GM20431 (cell line): Measurements from ENCODE around the gene CARMIL1.

ENCODE experiments used
- in situ Hi-C: fragments of 300-500 bp; cut with MseI, MboI; formaldehyde crosslinking; loops from one replicate; pipeline ENCODE4 v1.15.0; 2020; ENCODE audit warnings: low sequenced_read_pairs; ENCODE audit not compliant: unreplicated experiment

The CARMIL1 gene

DNA sequence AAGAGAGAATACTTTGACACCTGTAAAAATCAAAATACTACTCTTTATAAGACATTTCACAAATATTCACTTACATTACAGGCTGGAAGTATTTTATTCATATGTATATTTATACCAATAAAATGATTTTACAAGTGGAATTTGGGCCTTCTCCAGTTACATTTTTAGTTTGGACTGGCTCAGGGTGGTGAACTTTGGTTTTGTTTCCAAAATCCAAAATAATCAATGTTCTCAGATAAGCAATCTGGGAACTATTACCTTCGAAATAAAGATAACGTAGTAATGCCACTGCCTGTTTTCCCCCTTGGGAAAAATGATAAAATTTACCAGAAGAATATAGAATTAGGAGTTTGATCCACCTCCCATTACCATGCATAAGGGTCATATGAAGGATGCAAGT is 341.2 kb downstream of the CARMIL1 start:
- in situ Hi-C loops, result no loop called here

DNA sequence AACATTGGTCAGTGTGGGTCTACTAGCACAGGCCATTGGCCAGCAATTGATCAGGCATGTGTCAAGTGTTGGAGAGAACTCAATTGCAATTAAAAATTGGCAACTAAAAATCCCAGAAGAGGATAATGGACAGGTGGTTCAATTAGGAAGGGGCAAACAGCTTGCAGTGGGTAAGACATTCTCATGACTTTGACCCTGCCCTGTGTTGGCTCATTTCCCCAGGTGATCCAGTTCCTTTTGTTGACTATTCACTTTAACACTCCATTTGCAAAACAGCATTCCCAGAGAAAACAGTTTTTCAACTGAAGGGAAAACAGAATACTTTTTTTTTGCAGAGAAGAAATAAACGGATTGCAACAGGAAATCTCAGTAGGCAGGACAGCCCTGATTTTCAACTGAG is 343.9 kb downstream of the CARMIL1 start:
- in situ Hi-C loops, result no loop called here

DNA sequence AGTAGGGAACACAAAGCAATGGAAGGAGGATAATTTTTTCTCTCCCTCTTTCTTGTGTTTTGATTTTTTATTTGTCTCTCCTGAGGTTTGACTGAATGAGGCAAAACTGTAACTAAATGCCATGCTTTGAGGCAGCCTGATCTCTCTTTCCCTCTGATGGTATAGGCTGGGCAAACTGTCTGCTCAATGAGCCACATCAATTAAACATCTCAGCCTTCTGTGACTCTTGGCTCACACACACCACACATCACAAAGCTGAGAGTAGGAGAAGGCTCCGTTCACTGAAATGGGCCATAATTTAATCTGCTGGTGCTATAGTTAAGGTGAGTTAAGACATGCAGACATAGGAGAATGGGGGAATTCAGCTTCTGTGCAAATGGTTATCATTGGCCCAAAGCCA is 344.7 kb downstream of the CARMIL1 start:
- in situ Hi-C loops, result no loop called here

DNA sequence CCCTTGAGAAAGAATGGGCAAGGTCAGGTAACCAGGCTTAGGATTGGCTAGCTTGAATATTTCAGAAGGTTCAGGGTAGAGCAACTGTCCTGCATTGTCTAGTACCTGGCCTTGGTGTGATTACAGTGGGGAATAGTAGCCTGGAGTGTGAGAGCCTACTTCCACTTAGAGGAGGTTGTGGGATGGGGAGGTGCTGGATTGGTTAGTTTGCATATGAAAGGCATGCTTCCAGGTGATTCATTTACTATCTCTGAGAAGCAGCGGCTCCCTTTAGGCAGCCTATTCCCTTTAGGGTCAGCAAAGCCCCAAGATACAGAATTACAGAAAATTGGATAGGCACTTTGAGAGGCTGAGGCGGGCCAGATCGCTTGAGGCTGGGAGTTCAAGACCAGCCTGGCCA is 347.8 kb downstream of the CARMIL1 start:
- in situ Hi-C loops, result no loop called here

DNA sequence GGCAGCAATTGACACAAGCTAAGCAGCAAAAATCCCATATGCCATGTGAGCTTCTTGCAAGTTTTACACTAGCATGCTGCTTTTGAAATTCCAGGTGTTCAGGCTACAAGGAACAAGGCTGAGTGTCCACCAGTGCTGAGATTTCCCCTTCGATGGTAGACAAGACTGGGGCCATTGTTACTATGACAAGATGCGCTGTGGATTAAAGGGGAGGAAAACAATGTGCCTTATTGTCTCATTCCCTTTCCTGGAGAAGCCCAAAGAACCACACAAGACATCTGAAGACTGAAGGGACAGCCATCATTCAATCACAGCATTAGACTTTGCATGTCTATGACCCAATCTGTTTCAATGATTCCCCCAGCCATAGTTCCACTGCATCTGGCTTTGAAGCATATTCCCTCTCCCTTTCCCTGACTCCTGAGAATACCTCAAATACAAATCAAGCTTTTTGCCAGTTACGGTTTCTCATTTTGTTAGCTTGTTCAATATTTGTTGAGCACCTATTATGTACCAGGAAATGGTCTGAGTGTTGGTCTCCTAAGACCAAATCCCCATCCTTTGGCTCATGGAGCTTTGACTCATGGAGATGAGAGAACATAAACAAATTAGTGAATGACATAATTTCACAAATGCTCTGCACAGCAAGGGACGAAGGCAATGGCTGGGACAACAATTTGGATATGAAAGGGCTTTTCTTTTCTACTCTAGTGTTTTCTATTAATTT is 349.5 kb downstream of the CARMIL1 start:
- in situ Hi-C loops, result no loop called here

DNA sequence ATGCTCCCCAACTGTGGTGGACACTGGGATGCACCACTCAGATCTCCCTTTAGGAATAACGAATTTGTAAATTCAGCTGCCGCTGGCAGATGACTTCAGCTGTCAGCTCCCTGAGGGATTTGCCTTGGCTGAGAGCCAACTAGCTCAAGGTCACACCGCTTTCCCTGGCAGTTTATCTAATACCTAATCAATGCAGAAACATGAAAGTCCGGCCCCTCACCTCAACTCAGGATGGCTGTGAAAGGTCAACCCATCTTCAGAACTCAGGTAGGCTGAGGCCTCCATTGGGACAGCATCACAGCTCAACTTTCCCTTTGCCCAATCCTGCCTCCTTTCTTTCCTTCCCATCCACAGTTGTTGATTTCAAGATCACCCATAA is 350.0 kb downstream of the CARMIL1 start:
- in situ Hi-C loops, result no loop called here

DNA sequence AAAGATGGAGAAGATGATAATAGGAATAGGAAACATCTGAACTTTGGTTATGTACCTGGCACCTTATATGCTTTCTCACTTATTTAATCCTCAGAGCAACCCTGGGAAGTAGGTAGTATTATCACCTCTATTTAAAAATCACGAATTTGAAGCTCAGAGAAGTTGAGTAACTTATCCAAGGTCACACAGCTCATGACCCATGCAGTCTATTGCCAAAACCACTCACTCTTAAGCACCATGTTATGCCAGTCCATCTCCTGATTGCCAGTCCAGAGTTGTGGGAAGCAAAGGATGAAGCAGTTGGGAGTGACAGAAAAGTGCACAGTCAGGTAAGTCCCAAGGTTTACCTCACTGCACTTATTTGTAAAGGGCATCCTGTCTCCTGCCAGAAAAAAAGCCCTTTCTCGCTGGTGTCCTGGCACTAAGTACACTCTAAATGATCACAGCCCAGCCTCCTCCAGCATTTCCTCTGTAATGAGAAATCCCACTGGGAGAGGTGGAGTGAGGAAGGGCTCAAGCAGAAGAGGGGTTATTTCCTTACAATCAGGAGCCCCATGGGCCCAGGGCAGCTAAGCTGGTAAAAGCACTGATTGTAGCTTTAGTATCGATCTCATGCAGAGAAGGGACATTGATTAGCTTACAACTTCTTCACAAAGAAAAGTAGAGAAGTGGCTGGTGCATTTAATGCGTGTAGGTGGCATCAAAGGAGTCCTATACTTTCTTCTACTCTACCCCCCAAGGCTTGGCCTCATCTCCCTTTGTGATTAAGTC is 351.5 kb downstream of the CARMIL1 start:
- in situ Hi-C loops, result no loop called here

DNA sequence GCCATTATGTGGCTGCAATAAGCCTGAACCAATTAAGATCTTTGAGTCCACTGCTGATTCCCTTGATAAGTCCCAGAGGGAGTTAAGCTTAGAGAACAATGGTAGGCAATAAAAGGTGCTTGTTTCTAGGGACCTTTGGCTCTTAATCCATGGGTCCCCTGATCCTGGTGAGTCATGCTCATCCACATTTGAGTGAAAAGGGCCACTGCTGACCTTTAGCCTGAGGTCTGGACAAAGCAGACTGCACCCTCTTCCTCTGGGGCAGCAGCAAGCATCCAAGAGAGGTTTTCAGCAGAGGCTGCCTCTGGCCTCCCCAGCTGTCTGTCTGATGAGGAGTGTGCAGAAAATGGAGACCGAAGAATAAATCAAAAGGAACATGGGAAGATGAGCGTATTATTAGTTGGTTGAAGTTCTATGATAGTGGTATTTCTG is 356.7 kb downstream of the CARMIL1 start:
- in situ Hi-C loops, result no loop called here

DNA sequence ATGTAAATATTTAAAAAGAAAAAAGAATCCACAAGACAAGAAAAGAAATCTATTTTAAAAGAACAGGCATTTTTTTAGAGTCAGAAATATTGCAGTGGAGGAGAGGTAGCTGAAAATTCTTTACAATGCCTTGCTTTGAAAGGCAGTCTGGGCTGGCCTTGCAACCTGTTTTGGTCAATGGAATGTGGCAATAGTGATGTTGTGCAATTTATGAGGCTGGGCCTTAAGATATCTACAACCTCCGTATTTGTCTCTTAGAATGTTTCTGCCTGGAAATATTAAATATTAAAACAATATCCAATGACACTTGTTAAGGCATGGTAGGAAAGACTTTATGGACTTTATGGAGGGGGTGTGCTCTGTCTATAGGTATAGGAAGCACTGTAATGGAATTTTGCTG is 358.0 kb downstream of the CARMIL1 start:
- in situ Hi-C loops, result no loop called here

DNA sequence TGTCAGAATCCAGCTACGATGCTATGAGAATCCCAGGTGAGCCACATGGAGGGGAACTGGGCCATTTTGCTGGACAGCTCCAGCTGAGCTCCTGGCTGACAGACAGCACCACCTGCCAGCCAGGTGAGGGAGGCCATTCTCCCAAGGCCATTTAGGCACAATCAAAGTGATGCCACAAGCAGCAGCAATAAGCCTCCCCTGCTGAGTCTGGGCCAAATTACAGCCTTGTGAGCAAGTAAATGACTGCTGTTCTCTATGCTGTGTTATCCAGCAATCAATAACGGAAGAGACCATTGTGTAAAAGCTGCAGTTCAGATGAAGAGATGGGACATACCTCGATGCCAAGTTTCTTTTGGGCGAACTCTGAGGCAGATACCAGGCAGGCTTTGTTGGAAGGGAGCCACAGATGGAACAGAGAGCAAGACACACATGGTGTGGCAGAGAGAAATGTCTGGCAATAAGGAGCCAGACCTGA is 358.8 kb downstream of the CARMIL1 start:
- in situ Hi-C loops, result no loop called here

DNA sequence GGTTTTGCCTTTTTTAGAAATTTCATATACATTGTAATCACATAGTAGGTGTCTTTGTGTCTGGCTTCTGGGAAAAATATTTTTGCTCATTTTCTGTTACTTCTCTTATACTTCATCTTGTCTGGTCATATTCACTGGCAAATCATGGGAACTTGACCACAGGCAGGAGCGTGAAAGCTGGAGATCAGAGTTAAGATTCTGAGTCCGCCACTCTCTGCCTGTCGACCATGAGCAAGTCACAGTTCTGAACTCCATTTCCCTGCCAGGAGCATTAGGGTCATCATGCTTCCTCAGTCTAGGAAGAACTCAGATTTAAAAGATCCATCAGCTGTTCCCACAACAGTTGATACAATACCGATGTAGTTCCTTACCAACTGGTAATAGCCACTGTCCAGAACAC is 360.5 kb downstream of the CARMIL1 start:
- in situ Hi-C loops, result no loop called here

DNA sequence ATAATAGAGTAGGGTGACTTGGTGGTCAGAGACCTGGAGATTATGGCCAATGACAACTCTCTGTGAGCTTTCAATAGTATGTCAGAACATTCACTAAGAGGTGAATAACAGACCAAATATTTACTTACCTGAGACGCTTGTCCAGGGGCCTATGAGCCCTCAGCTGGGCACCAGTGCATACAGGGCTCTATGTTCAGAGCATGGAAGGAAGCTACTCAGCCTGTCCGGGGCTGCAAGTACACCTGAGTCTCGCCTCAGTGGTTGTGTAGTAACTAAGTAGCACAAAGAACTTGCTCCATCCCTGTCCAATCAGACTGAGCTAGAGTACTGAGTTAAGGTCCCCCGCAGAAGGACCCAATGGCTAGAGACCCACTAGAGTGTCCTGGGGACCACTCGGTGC is 361.3 kb downstream of the CARMIL1 start:
- in situ Hi-C loops, result no loop called here

DNA sequence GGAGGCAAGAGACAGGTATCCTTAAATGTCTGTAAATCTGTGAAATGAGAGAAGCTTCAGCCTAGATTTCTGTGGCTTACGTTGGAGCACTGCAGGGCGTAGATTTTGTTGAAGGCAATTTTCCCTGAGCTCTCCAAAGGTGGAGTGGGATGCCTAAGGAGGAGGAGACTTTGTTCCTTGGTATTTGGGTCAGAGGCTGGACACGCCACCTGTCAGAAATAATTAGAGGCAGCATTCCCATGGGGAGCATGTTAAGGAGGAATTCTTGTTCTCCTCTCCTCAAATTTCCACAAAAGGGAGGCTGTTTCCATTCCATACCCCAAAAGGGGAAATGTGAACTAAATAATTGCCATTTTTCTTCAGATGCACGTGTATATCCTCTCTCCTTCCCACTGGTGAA is 361.7 kb downstream of the CARMIL1 start:
- in situ Hi-C loops, result no loop called here

DNA sequence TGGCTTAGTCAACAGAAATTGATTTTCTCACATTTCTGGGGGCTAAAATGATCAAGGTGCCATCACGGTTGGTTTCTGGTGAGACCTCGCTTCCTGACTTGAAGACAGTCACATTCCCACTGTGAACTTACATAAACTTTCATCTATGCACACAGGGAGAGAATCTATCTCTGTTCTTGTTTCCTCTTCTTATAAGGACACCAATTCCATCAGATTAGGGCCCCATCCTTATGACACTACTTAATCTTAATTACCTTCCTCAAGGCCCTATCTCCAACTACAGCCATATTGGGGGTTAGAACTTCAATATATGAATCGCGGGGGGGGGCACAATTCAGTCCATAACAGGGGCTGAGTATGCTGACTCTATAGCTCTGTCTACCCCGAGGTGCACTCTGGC is 362.2 kb downstream of the CARMIL1 start:
- in situ Hi-C loops, result no loop called here

DNA sequence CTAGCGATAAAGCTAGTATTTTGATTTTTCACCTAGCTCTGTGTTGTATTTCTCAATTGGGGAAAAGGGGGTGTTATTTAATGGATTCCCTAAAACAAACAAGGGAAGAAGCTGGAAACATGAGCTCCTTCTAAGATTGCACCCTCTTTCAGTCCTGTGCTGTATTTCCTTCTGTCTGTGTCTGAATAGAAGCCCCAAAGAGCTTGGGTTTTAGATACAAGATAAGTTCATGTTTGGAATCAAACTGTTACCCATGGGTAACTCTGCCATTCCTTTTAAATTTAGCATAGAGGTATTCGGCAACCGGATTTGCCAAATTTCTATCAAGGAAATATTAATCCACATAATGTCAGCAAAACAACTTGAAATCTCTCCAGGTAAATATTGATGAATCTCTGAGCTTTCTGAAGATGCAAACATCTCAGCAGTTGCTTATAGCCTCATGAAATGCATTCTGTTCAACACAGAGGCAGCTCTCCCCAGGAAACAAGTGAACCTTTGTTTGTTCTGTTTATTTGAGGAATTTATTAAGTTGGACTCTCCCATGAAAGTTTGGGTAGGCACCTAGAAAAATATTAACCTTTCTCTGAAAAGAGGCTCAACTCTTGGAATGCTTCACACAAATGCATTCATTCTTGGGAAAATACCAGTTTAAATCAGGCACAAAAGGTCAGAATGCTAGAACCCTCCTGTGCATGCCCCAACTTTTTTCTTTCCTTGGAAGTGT is 362.9 kb downstream of the CARMIL1 start:
- in situ Hi-C loops, result no loop called here

DNA sequence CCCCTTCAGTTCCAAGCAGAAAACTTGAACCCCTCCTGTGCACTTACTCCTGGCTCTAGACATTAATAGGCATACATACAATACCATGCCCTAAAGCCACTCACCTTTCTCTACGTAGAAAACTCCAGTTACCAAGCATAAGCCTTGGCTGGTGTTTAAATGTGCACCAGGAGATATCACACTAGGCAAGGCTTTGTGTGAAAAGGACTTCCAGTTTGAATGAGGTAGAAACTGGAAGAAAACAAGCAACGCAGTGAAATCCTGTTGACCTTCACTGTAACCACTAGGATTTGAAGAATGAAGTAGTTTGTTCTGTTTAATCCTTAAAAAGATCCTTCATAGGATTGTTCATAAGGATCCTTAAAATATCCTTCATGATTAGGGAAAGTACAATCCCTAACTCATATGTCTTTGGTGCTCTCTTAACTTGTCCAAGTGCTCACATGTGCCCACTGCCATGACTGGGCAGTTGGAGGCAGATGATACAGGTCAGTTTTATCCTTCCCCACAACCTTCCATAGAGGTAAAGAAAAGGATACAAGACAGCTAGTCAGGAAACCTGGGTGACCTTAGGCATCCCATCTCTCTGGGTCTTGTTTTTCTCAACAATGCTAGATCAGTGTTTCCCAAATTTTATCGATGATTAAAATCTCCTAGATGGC is 363.6 kb downstream of the CARMIL1 start:
- in situ Hi-C loops, result no loop called here

DNA sequence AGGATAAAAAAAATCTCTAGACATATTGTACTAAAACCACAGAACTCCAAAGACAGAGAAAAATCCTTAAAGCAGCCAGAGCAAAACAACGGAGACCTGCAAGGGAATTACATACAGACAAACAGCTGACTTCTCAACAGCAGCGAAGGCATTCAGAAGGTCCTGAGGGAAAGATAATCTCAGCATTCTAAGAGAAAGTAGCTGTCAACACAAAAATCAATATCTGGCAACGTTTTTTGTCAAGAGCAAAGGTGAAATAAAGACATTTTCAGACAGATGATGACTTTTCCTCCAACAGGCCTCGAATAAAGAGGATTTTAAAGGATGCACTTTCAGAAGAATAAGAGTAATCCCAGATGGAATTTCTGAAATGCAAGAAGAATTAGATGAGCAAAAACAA is 366.7 kb downstream of the CARMIL1 start:
- in situ Hi-C loops, result no loop called here

DNA sequence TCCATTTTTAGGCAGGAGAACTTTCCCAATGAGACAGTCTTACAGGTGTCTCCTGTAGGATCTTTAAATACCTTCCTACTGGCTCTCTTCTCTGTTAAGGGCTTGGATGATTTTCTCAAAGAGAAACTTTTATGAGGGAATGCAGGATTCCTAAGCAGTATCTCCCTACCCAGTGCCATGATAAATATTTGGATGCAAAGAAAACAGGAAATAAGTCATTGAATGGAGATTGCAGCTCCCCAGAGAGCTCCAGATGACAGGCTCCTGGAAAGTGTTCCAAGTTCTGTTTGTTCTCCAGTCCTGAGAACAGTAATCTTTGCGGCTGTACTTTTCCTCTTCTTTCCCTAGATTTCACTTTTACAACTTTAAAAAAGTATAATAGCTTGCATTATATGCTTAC is 370.4 kb downstream of the CARMIL1 start:
- in situ Hi-C loops, result no loop called here

DNA sequence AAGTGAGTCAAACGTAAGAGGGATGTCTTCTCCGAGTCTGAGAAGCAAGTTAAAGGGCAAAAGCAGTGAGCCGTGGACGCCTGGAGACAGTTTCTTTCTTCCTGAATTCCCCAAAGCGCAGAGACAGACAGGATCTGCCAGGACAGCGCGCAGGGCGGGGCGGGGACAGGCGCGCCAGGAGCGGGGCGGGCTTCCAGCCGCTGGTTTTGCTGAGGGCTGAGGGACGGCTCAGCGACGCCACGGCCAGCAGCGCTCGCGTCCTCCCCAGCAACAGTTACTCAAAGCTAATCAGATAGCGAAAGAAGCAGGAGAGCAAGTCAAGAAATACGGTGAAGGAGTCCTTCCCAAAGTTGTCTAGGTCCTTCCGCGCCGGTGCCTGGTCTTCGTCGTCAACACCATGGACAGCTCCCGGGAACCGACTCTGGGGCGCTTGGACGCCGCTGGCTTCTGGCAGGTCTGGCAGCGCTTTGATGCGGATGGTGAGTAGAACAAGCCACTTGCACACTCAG is 372.9 kb downstream of the CARMIL1 start, which contains the start of gene SCGN:
SCGN (plus strand) TSS at position 209 of the 509 bp plus-strand sequence; CDS start at position 398, 189 bp downstream.
- in situ Hi-C loops, result no loop called here

DNA sequence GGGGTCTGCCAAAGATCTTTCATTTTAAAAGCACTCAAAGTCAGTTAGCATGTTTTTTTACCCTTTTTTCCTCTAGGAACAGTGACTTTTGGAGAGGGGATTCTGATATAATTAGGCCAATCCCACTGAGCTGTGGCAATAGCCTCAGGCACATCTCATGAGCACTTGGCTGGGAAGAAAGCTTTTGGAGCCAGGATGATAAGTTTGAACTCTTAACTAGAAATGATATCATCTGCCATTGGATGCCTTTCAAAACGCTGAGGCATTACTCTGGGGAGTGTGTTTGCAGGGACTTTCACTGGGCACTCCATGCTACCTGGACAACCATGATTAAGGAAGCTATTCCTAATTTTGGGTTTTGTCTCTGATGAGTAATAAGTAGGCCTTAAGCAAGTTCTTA is 376.5 kb downstream of the CARMIL1 start:
- in situ Hi-C loops, result no loop called here
